ENCODE measurements around the gene SLC9A6.
"Not testable (repeated sequence)": the region's sequence is repeated elsewhere in the genome, so short reads cannot be mapped to it uniquely, and the experiment has no call there.

DNA sequence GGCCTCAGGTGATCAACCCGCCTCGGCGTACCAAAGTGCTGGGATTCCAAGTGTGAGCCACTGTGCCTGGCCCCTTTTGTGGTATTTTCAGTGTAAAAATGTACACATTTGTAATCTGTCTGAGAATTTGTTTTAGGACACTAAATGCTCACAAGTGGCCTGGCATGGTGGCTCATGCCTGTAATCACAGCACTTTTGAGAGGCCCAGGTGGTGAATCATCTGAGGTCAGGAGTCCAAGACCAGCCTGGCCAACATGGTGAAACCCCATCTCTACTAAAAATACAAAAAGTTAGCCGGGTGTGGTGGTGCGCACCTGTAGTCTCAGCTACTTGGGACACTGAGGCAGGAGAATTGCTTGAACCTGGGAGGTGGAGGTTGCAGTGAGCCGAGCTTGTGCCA, 106.7 kb downstream of the SLC9A6 start:
- TF ChIP-seq POLR2AphosphoS5 (IDR thresholded peaks at IDR 0.05; ENCODE audit: insufficient read depth, low read depth, low read length); POLR2A (IDR thresholded peaks at IDR 0.05; ENCODE audit: low read depth, low read length); GATA2 (IDR thresholded peaks at IDR 0.05; ENCODE audit: insufficient read depth, insufficient read length, low read depth, low read length); MYC (IDR thresholded peaks at IDR 0.05; ENCODE audit: low read depth, low read length): not testable (repeated sequence)
- TF ChIP-seq, protein P1, sequence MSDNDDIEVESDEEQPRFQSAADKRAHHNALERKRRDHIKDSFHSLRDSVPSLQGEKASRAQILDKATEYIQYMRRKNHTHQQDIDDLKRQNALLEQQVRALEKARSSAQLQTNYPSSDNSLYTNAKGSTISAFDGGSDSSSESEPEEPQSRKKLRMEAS (IDR thresholded peaks at IDR 0.05; ENCODE audit: insufficient read depth, insufficient read length) = not testable (repeated sequence)
- TF ChIP-seq, protein P2, sequence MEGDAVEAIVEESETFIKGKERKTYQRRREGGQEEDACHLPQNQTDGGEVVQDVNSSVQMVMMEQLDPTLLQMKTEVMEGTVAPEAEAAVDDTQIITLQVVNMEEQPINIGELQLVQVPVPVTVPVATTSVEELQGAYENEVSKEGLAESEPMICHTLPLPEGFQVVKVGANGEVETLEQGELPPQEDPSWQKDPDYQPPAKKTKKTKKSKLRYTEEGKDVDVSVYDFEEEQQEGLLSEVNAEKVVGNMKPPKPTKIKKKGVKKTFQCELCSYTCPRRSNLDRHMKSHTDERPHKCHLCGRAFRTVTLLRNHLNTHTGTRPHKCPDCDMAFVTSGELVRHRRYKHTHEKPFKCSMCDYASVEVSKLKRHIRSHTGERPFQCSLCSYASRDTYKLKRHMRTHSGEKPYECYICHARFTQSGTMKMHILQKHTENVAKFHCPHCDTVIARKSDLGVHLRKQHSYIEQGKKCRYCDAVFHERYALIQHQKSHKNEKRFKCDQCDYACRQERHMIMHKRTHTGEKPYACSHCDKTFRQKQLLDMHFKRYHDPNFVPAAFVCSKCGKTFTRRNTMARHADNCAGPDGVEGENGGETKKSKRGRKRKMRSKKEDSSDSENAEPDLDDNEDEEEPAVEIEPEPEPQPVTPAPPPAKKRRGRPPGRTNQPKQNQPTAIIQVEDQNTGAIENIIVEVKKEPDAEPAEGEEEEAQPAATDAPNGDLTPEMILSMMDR (IDR thresholded peaks at IDR 0.05; ENCODE audit: extremely low read depth in 1 of 2, insufficient read depth in 1 of 2, low read depth in 1 of 2, low read length in 2 of 2) = not testable (repeated sequence)

Data from endothelial cell of umbilical vein (primary cell).